ENCODE measurements around the gene ALDH16A1. TPM values are rescaled to one million over a fixed set of nuclear protein-coding genes. Genes with fewer than 3 reads are reported as not detected.

Gene ALDH16A1
- total and polyA plus RNA-seq, 2 of the 8 experiments (the other 6 are each of a cell fraction or from before 2014, with no cell fraction given) = 30.5 to 34.3 TPM

- Histone ChIP-seq H3K4me3 (ENCODE audit: extremely low read depth in 1 of 4, insufficient read depth in 2 of 4, low read depth in 3 of 4, low read length in 4 of 4) (peak overlapping the region in 3 of 4 experiments; percentile 12 to 23 (median 17); a peak in 2 of 8 replicates), H2BK15ac (ENCODE audit: low read length) (peak overlapping the region; percentile 21; the same call in 1 of the 2 replicates), H3K56ac (replicated peaks; ENCODE audit: insufficient read length, low read depth, low read length) (no peak overlapping the region), H3K23ac (ENCODE audit: insufficient read length) (no peak overlapping the region), H4K5ac (ENCODE audit: insufficient read length, low read depth, low read length) (peak overlapping the region; percentile 92), H3K9me3 (ENCODE audit: insufficient read depth in 2 of 2, low read depth in 1 of 2, low read length in 1 of 2) (no peaks in the 10 kb centered on the region), H3K18ac (ENCODE audit: extremely low read depth, low read length) (peak overlapping the region; percentile 48), H2BK120ac (replicated peaks; ENCODE audit: low read depth, low read length) (peak overlapping the region; percentile 69), H2AK5ac (ENCODE audit: low read depth, low read length) (peak overlapping the region; percentile 13; the same call in 1 of the 2 replicates), H4K91ac (replicated peaks; ENCODE audit: insufficient read length, low read length) (peak overlapping the region; percentile 94), H3K9ac (replicated peaks in 1 of 4; ENCODE audit: extremely low read depth in 1 of 4, low read depth in 3 of 4, low read length in 3 of 4) (no peak overlapping the region), H3K23me2 (ENCODE audit: low read depth, low read length) (no peaks in the 10 kb centered on the region), H3K4me2 (ENCODE audit: insufficient read depth in 1 of 2, low read depth in 2 of 2, low read length in 2 of 2) (peak overlapping the region; percentile 26 to 63), H3K79me2 (ENCODE audit: control insufficient read depth in 1 of 2, insufficient read depth in 2 of 2, low read length in 2 of 2) (no peaks in the 10 kb centered on the region), H2BK5ac (ENCODE audit: low read depth, low read length) (peak overlapping the region; percentile 85; the same call in 1 of the 2 replicates), H4K20me1 (replicated peaks in 1 of 2; ENCODE audit: control insufficient read depth in 1 of 2, insufficient read depth in 2 of 2, low read length in 2 of 2) (no peaks in the 10 kb centered on the region), H4K8ac (ENCODE audit: extremely low read depth, insufficient read depth, low read length) (peak overlapping the region; percentile 79; the same call in 1 of the 2 replicates), H2BK12ac (ENCODE audit: low read depth, low read length) (peak overlapping the region; percentile 80; the same call in 1 of the 2 replicates), H3K14ac (ENCODE audit: insufficient read length) (no peak overlapping the region), H3K27me3 (replicated peaks in 1 of 4; ENCODE audit: control insufficient read depth in 3 of 4, extremely low read depth in 1 of 4, insufficient read depth in 3 of 4, low read length in 3 of 4) (no peaks in the 10 kb centered on the region), H3K4ac (replicated peaks; ENCODE audit: insufficient read length, low read depth, low read length) (peak overlapping the region; percentile 73), H3K27ac (ENCODE audit: low read depth, low read length) (peak overlapping the region; percentile 69), H3K36me3 (ENCODE audit: control insufficient read depth in 2 of 4, insufficient read depth in 4 of 4, low read length in 3 of 4) (no peaks in the 10 kb centered on the region), H2AFZ (ENCODE audit: low read length) (no peak overlapping the region), H2BK20ac (ENCODE audit: low read length) (peak overlapping the region; percentile 91), H3K79me1 (ENCODE audit: low read depth, low read length) (no peaks in the 10 kb centered on the region), H3K4me1 (replicated peaks in 1 of 4; ENCODE audit: control insufficient read depth in 3 of 4, insufficient read depth in 4 of 4, low read length in 3 of 4) (peaks cover 5 to 28% (median 12%) of the 10 kb centered on the region in 4 experiments)
- FAIRE-seq (peak; percentile 99), DNase-seq (ENCODE audit: low read depth in 1 of 2, low spot score in 2 of 2) (peak; percentile 49 to 77)
- CTCF ChIA-PET (ENCODE audit: partially characterized antibody) = interaction anchor here (0.7 to 3.7 kb wide), 10 partner anchors 10 to 41 kb away, joined by 3 to 51 read pairs (median 4); partner anchors contain the start of genes GFY and PTH2
- 31% methylated on average over 7 of the region's 7 CpGs; no CpG with 5 or more reads in 1 of the 2 experiments for WGBS, 2 experiments (ENCODE audit: extremely low coverage in 1 of 2, insufficient coverage in 1 of 2, insufficient read length in 1 of 2, insufficient replicate concordance in 2 of 2, low coverage in 1 of 2, low lambda C conversion rate in 2 of 2, missing lambda C conversion rate in 1 of 2)
- POLR2A ChIA-PET (ENCODE audit: partially characterized antibody) = interaction anchor here (0.6 to 4.0 kb wide), 18 partner anchors 9 to 138 kb away, joined by 3 to 38 read pairs (median 4); partner anchors contain the start of genes ALDH16A1, GFY, PTH2 and TEAD2
- TF ChIP-seq SIRT6 (IDR thresholded peaks at IDR 0.05; ENCODE audit: low read length) (no peak), EGR1 (IDR thresholded peaks at IDR 0.05; ENCODE audit: borderline replicate concordance, low read depth, low read length) (no peak), CTBP2 (IDR thresholded peaks at IDR 0.05; ENCODE audit: borderline replicate concordance, insufficient read depth, insufficient read length, low read length) (no peak), POLR2A (IDR thresholded peaks at IDR 0.05; ENCODE audit: control extremely low read depth in 1 of 2, low read depth in 2 of 2, low read length in 2 of 2) (peak in 1 of 2 experiments; percentile 71; a peak in 2 of 3 replicates), TAF7 (optimal IDR thresholded peaks at IDR 0.05; ENCODE audit: borderline replicate concordance, low read depth, low read length) (no peak), RXRA (IDR thresholded peaks at IDR 0.05; ENCODE audit: insufficient read depth, low read depth, low read length) (no peak), RNF2 (IDR thresholded peaks at IDR 0.05; ENCODE audit: borderline replicate concordance, low read depth, low read length, missing control alignments, poor library complexity, severe bottlenecking) (no peak), TAF1 (IDR thresholded peaks at IDR 0.05; ENCODE audit: low read depth, low read length) (peak; percentile 42; the same call in 1 of the 2 replicates), SAP30 (IDR thresholded peaks at IDR 0.05; ENCODE audit: insufficient read depth, insufficient replicate concordance, low read length) (no peak), MAX (IDR thresholded peaks at IDR 0.05) (0 out of 2 replicates have a peak, but pooled peaks have one; percentile 43)
These were observed 49.4 kb upstream of the ALDH16A1 start for GRCh38 chr19:49403404-49404187.

All from H1 (cell line).